Fibroblast of skin of back (primary cell): Measurements from ENCODE around the gene SYTL3.
A peak's percentile ranks its signal among the peaks of the same experiment; 100 is the strongest.
"Not testable (repeated sequence)": the region's sequence is repeated elsewhere in the genome, so short reads cannot be mapped to it uniquely, and the experiment has no call there.

ENCODE experiments used
- DNase-seq: peaks from one replicate; pipeline ENCODE4 v3.0.0-alpha.2; 2013

The SYTL3 gene

DNA sequence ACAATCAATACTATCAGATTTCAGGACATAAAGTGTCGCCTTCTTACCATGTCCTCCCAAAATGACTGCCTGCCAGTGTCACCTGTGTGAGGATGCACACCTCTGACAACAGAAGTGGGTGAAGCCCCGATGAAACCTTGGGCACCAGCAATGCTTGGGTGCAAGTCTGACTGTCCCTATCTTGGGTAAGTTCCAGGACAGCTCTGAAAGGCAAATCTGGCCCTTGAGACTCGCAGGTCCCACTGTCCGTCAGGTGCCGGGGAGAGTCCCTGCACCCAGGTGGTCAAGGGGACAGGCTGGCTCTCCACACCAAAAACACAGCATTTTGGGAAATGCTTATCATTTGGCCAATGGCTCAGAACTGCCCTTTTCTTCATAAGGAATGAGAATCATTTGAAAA, 126.0 kb downstream of the SYTL3 start:
- DNase-seq: no peak

DNA sequence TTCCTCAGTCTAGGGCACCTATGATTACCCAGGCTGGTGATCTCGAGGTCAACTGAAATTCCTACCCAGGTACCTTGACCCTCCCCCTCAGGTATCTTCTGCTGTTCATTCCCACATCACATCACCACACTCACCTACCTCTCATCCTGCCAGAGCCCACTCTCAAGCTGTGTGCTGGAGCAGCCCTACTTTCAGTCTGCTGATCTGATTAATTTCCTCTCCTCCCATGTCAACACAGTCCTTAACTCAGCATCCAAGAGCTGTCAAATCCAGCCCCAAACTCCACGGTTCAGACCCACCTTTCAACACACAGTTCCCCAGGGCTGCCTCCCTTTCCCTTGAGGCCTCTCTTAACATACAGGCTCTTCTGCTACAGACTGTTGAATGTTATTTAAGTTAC, 126.9 kb downstream of the SYTL3 start:
- no peak for DNase-seq

DNA sequence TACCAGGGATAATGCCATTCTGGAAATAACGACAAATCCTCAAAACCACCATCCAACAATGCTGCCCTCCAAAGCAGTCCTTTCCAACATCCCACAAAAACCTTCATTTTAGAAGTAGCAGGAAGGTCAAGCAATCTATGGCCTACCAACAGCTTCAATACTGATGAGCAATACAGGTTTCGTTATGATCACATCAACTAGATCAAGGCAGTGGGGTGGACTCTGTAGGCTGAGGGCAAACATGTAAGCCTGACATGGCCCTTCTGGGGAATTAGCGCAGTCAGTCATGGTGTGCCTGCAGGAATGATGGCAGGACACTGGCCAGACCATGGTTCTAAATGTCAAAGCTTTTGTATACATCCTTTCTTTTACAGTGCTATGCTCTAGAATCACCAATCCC, 127.7 kb downstream of the SYTL3 start:
- DNase-seq: no peak

DNA sequence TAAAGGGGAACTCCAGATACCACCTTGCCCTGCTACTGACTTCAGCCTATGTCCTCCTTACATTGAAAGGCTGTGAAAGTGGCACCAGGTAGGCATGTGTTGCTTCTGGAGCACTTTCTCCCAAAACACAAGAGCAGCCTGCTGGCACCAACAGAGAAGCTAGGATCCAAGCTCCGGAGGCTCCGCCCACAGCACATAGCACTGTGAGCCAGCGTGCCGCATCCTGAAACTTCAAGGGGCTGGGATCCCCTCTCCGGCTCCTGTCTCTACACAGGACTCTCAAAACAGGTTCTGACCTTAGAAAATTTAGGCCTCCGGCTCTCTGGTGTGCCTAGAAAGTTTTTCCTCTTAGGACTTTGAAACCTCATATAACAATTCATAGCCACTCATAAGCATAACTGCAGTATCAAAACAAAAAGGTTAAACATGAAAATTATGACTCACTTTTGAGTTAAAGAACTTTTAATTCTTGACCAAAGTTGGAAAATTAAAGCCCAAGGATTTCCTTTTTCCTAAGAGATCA, 128.2 kb downstream of the SYTL3 start:
- DNase-seq: no peak

DNA sequence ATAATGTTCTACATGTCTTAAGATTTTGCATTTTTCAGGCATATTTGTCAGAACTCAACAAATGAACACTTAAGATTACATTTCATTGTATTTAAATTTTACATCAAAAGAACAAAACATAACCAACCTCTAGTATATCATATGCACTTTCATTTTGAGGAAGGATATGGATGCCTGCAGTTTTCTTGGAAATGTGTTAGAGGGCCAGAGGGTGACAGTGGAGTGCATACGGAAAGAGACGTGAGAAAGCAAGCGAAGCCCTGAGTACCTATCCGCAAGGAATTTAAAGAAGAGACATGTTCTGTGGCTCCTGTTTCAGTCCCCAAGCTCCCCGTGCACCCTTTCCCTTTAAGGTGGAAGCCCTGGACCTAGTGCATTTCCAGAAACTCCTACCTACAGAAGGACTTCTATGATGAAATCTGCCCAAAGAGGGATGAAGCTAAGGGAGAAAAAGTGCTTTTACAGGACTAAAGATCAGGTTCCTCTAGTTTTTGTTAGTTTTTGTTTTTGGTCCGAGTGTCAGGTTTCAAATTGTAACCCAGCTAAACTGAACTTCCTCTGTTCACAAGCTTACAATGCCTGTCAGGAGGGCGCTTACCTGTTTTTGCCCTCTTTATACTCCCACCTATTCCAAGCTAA, 130.5 kb downstream of the SYTL3 start:
- no peak for DNase-seq

DNA sequence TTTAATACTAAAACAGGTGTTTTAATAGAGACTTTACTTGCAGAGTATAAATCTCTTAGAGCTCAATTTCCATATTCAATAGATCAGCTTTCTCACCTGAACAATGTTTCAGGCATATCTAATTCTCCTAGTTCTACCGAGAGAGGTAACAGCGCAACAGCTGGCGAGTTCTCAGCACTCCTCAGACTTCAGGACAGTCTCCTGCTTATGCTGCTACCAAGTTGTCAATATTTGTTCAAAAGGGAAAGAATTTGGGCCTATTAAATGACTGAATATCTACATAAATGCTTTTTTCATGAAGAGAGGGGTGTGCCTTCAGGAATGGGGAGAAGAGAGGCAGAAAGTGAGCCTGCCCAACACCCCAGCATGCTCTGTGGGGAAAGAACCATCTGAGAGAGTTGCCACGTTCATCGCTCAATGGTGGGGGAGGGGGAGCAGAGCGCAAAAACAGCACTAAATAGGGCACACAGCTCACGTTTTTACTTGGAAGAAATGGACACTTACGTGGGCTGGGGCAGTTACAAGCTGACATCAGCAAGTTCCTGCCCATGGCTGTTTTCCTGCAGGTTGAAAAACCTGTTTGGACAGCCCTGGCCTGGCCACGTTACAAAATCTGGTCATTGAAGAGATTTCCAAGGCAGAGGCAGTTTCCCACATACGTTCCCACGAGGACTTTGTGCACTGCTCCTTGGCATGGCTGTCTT, 131.3 kb downstream of the SYTL3 start:
- no peak for DNase-seq

DNA sequence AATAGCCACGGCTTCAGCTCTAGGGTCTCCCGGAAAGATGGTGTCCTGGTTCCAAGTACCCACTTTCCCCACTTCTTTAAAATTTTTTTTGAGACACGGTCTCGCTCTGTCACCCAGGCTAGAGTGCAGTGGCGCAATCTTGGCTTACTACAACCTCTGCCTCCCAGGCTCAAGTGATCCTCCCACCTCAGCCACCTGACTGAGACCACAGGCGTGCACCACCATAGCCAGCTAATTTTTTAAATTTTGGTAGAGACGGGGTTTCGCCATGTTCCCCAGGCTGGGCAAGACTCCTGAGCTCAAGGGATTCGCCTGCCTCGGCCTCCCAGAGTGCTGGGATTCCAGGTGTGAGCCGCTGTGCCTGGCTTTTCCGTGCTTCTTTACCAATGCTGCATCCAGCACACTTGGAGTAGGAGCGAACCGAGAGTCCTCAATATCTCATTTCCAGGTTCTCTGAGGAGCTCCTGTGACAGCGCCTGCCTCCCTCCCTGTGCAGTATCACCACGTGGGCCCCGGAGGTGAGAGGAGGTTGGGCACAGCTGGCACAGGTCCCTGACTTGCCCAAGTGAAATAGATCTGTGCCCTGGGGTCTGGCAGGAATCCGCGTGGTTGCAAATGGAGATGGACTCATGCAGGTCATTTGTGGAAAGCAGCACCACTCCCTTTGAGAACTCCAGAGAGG, 132.0 kb downstream of the SYTL3 start:
- no peak for DNase-seq

DNA sequence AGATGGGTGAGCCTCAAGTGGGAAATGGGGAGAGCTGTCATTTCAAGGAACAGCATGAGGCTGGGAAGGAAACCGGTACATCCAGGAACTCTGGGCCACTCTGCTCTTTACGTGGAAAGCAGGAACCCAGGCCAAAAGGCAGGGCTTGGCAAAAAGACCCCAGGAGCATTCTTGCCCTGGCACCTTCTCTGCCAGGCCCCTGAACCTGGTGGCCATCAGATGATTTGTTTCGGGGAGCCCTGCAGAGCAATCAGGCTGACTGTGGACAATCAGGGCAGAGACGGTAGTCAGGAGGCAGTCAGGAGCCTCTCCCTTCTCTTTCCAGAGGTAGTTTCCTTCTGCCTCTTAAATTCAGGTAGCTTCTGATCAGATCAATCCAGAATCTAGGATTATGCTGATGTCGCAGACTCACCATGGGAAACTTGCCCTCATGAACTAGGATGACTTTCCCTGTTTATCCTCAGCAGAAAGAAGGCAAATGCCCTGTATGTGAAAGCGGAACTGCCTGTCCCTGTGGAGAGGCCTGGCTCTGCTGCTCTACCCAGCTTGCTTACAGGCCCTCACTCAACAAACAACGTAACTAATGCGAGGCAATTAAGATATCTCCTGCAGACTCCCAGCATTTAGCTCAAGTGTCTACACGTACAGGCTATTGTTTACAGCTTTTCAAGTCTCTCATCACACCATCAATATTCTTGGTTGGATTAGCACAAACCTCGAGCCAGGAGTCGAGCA, 132.7 kb downstream of the SYTL3 start:
- no peak for DNase-seq

DNA sequence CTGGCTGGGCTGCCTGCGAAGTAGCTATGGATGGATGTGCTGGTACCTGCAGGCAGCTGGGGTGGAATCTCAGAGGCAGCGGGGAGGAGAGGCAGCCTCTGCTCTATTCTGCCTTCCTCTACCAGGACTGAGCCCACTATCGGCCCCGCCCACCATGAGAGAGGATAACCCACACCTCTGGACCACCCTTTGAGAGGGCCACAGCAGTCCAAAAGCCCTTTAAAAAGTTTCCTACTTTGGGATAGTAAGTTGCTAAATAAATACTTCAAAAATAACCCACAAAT, 133.3 kb downstream of the SYTL3 start:
- no peak for DNase-seq

DNA sequence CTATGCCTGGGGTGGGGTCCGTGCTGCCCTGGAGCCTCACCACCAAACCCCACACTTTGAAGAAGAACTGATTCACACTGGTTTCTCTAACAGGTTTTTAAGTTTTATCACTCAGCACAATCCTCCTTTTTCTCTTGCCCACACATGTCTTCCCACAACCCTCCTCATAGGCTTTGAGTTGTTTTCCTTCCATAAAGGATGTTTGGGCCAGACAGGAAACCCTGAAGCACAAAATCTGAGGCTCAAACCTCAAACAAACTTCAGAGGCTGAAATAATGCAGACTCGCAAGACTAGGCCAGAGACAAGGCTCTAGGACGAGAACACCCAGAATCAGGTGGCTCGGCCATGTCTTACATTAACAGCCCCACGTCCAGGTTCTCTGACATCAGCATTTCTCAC, 134.0 kb downstream of the SYTL3 start:
- no peak for DNase-seq

DNA sequence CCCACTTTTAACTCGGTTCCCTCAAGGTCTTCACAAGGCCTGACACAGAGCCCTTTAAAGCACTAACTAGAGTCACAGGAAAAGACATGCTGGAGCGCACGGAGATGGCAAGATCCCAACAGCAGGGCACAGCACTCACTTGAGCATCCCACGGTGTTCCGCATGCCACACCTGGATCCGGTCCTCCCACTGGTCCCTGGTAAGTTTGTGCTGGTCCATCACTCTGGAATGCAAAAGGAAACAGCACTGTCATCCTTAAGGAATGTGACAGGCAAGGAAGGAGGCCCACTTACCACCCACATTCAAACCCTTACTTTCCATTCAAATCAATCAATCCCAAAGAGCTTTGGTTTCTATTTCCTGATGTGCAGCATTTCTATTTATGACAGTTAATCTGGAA, 134.7 kb downstream of the SYTL3 start:
- peak; percentile 50 for DNase-seq

DNA sequence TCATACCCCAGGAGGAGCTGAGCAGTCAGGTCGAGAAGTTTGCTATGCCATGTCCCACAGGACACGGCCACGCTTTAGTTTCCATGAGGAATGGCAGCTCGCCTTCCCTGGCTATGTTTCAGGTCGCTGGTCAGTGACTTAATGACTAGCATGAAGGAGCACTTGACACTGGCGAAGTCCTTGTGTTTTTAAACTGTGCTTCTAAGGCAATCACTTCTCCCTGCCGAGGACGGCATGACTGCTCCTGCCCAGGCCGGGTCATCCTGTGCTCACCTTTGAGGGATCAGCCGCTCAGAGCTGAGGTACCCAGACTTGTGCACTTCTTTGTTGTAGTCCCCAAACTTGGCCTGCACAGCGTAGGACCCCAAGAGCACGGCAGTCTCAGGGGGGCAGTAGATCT, 135.2 kb downstream of the SYTL3 start:
- DNase-seq: no peak

DNA sequence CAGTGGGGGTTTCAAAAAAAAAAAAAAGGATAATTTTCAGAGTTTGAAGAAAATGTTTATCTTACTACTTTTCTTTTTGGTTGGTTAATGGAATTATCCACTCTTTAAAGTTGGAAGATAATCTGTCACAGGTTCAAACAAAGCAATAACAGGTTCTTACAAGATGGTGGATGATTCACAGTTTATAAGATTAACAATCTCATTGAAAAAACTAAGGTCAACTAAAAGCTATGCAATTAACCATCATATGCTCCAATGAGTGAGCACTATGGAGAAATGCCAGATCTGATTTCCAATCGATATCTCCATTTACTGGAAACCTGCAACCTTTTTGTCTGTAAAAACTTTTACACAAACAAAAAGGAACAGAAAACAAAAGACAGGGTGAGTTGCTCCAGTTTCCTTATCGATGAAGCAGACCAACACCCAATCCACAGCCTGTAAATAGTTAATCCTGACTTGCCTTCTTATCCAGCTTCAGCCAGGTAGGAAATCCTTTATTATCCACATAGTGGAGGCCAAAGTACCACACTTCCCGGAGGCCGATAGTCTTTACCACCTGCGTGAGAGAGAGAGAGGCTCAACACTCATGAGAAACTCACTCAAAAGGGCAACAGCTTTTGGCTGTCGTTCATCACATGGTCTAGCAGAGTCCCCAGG, 136.9 kb downstream of the SYTL3 start:
- DNase-seq: no peak

DNA sequence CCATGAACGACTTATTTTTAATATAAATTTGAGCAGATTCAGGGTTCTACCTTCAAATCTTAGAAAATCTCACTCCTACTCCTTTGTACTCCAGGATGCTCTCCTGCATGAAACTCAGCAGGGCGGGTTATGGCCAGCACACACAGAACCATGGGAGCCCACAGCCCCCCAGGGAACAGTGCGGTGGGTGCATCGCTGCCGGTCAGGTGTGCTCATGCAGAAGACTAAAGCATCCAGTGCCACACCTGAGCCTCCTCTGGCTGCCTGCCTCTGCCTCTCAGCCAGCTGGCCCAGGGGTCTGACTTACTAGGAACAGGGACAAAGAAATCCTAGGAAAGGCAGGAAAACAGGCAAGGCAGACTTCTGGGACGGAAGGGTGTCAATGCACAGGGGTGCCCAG, 137.5 kb downstream of the SYTL3 start:
- no peak for DNase-seq

DNA sequence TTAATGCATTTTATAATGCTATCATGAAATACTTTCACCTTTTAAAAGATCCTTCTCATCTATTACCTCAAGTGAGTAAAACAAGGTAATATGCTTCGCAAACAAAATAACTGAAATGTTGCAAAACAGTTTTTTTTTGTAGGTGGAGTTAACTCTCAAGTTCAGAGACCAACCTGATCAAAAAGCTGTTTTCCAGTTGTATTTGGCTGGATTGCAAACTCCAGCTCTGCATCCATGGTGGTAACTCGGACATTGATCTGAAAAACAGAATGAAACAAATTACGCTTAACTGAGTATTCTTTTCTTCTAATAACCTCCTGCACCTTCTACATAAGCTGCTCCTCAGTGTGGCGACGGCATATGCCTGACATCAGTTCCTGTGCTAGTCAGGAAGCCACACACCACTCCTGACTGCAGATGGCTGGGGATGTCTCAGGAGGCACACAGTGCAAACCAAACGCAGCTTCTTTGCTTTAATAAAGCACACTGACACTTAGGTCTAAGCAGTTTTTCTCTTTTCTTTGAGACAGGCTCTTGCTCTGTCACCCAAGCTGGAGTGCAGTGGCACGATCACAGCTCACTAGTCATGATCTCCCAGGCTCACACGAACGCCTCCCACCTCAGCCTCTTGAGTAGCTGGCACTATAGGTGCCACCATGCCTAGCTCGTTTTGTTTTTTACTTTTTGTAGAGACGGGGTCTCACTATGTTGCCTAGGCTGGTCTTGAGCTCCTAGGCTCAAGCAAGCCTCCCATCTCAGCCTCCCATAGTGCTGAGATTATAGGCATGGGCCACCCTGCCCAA, 139.5 kb downstream of the SYTL3 start:
- no peak for DNase-seq

DNA sequence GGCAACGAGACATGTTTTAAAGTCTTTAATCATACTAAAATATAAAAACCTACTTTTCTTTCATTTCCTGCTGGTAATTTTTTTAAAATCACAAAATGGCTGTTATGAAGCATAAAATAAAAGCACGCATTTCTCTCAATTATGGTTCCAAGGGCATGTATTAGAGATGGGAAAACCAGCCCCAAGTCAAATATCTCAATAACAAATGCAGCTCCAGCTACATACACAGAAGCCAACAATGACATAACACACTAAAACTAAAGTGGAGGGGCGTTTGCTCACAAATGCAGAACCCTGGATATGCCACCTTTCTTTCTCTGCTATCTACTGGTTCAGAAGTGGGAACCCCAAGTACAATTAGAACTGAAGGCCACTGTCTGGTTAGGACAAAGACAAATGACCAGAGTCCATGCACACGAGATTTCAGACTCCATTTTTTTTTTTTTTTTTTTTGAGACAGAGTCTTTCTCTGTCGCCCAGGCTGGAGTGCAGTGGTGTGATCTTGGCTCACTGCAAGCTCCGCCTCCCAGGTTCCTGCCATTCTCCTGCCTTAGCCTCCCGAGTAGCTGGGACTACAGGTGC, 141.5 kb downstream of the SYTL3 start:
- no peak for DNase-seq

DNA sequence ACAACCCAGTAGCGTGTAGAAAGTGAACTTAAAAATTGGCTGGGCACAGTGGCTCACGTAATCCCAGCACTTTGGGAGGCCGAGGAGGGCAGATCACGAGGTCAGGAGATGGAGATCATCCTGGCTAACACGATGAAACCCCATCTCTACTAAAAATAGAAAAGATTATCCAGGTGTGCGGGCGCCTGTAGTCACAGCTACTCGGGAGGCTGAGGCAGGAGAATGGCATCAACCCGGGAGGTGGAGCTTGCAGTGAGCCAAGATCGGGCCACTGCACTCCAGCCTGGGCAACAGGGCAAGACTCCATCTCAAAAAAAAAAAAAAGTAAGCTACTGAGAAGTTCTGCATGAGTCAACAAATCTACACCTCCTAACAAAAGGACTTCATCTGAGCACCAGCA, 142.7 kb downstream of the SYTL3 start:
- not testable (repeated sequence) for DNase-seq

DNA sequence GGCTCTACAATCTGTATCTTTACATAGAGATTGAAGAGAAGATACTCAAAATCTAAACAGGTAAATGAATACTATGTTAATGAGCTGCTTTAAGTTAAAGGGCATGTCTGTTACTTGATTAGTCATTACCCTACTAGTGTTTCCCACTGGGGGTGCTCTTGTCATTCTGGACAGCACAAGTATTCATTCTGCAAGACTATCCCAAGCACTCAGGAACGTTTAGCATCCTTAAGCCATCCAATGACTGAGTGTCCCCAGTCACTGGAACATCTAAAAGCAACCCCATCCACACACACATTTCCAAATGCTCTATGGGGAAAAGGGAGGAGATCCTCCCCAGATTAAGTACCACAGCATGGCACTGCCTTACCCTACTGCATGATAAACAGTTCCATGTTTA, 143.6 kb downstream of the SYTL3 start:
- DNase-seq: peak; percentile 59

DNA sequence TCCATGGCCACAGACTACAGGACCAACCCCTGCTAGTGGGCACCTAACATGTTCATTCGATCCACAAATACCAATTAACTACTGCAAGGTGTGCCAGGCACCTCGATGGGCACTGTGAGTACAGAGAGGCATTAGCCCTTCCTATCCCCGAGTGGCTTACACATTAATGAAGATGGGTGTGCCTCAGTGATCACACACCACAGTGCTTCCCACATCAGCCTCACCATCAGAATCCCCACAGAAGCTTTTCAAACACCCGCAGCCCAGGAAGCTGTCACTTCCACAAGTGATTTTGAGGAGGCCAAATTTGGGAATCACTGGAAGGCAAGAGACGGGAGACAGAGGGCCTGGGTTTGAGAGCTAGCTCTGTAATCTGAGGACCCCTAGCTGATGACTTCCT, 145.7 kb downstream of the SYTL3 start:
- DNase-seq: no peak

DNA sequence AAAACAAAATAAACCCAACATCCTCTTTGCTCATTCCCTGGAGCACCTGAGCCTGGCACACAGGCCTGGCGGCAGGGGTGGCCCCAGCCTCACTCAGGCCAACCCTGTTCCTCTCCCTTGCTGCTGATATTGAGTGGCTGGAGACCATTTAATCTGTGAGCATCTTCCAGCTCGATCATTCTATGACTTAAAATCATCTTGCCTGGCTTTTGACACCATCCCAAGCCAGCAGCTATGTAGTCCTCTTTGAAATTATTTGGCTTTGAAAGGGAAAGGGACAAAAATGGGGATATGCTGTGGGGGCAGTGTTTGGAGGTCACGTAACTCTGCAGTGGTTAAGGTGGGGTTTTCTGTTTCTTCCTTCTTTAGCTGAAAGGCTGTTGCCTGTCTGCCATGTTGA, 146.5 kb downstream of the SYTL3 start:
- no peak for DNase-seq
